22Rv1 (cell line): ENCODE data around the gene KIF26B.

ENCODE experiments used
- CTCF ChIP-seq: fragments of 450-650 bp; IDR thresholded peaks from 2 replicates; pipeline ENCODE4 v1.5.1; 2017; ENCODE audit warnings: mild to moderate bottlenecking
- ZFX ChIP-seq: fragments of 450-650 bp; IDR thresholded peaks from 2 replicates; pipeline ENCODE4 v1.6.1; 2017; ENCODE audit warnings: antibody characterized with exemption, borderline replicate concordance

DNA sequence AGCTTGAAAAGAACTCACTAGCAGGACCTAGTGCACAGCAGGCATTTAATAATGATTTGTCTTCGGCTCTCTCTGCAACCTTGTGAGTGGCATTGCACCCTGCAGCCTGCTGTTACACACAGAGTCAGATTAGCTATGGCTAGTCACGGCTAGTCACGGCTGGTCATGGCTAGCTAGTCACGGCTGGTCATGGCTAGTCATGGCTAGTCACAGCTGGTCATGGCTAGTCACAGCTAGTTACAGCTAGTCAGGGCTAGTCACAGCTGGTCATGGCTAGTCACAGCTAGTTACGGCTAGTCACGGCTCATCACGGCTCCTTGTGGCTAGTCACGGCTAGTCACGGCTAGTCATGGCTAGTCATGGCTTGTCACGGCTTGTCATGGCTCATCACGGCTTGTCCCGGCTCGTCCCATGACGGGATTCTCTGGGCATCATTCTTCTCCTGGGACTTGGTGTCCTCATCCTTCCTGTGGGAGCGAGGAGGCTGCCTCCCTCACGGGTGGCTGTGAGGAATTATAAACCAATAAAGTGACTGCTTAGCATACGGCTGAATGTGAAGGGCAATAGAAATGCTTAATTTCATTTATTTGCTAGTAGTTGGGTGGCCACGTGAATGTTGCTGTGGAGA, 12.5 kb upstream of the KIF26B start:
- TF ChIP-seq CTCF (no peak), ZFX (no peak)
